ENCODE data around the gene DNMBP. TPM values are rescaled to one million over a fixed set of nuclear protein-coding genes. Genes with fewer than 3 reads are reported as not detected.
"Not testable (repeated sequence)": the region's sequence is repeated elsewhere in the genome, so short reads cannot be mapped to it uniquely, and the experiment has no call there.

The DNMBP gene
- polyA plus RNA-seq, 1 experiment, result 16.3 TPM

- Histone ChIP-seq H3K4me3 (ENCODE audit: low read depth, low read length) (no peak overlapping the region), H3K27me3 (ENCODE audit: control insufficient read depth, insufficient read depth, low read length) (no peaks in the 10 kb centered on the region), H3K36me3 (ENCODE audit: control insufficient read depth, insufficient read depth, low read length) (peaks cover 17% of the 10 kb centered on the region)
- no peak for TF ChIP-seq CTCF (IDR thresholded peaks at IDR 0.05; ENCODE audit: insufficient read depth, low read depth, low read length)
- ChIA-PET CTCF (interaction anchor here (0.6 to 1.0 kb wide), 3 partner anchors 28 to 241 kb away, joined by 3 read pairs; no protein-coding TSS in a partner anchor), POLR2A (no interaction called here)
- no peak for DNase-seq (ENCODE audit: low read depth)
These were observed 56.9 kb downstream of the DNMBP start for GRCh38 chr10:99952799-99953198.

- POLR2A ChIA-PET; DNase-seq (ENCODE audit: low read depth): not testable (repeated sequence)
- CTCF ChIA-PET, result interaction anchor here (1.1 kb wide), 1 partner anchor 10 kb away, joined by 3 read pairs; no protein-coding TSS in a partner anchor
These were observed 63.7 kb downstream of the DNMBP start for GRCh38 chr10:99946051-99946450.

GRCh38 chr10:99945263-99945662 lies 64.5 kb downstream of the DNMBP start:
- no peak for TF ChIP-seq CTCF (IDR thresholded peaks at IDR 0.05; ENCODE audit: insufficient read depth, low read depth, low read length)
- DNase-seq (ENCODE audit: low read depth), result peak; percentile 74
- POLR2A ChIA-PET, result no interaction called here
- Histone ChIP-seq H3K36me3 (ENCODE audit: control insufficient read depth, insufficient read depth, low read length) (peaks cover 3% of the 10 kb centered on the region; the same call in 1 of the 2 replicates), H3K27me3 (ENCODE audit: control insufficient read depth, insufficient read depth, low read length) (no peaks in the 10 kb centered on the region), H3K4me3 (ENCODE audit: low read depth, low read length) (no peak overlapping the region)
- CTCF ChIA-PET, result interaction anchor here (1.1 to 1.5 kb wide), 3 partner anchors 10 to 72 kb away, joined by 3 to 4 read pairs (median 3); no protein-coding TSS in a partner anchor

More at GRCh38 chr10:99946051-99946450, 63.7 kb downstream of the DNMBP start:
- not testable (repeated sequence) for H3K27me3 ChIP-seq (ENCODE audit: control insufficient read depth, insufficient read depth, low read length); H3K4me3 ChIP-seq (ENCODE audit: low read depth, low read length); H3K36me3 ChIP-seq (ENCODE audit: control insufficient read depth, insufficient read depth, low read length)

GRCh38 chr10:99944860-99945259 lies 64.9 kb downstream of the DNMBP start:
- TF ChIP-seq CTCF (IDR thresholded peaks at IDR 0.05; ENCODE audit: insufficient read depth, low read depth, low read length), result no peak
- ChIA-PET POLR2A (no interaction called here), CTCF (interaction anchor here (1.1 to 1.5 kb wide), 3 partner anchors 10 to 72 kb away, joined by 3 to 4 read pairs (median 3); no protein-coding TSS in a partner anchor)
- no peak overlapping the region for H3K4me3 ChIP-seq (ENCODE audit: low read depth, low read length)
- no peaks in the 10 kb centered on the region for H3K27me3 ChIP-seq (ENCODE audit: control insufficient read depth, insufficient read depth, low read length)
- DNase-seq (ENCODE audit: low read depth), result no peak
- H3K36me3 ChIP-seq (ENCODE audit: control insufficient read depth, insufficient read depth, low read length), result peaks cover 3% of the 10 kb centered on the region; the same call in 1 of the 2 replicates

- Histone ChIP-seq H3K36me3 (ENCODE audit: control insufficient read depth, insufficient read depth, low read length) (peaks cover 3% of the 10 kb centered on the region; the same call in 1 of the 2 replicates), H3K4me3 (ENCODE audit: low read depth, low read length) (no peak overlapping the region), H3K27me3 (ENCODE audit: control insufficient read depth, insufficient read depth, low read length) (no peaks in the 10 kb centered on the region)
- ChIA-PET CTCF (interaction anchor here (1.0 to 1.2 kb wide), 3 partner anchors 66 to 102 kb away, joined by 3 read pairs; partner anchors contain the start of gene DNMBP), POLR2A (no interaction called here)
- DNase-seq (ENCODE audit: low read depth), result no peak
- TF ChIP-seq CTCF (IDR thresholded peaks at IDR 0.05; ENCODE audit: insufficient read depth, low read depth, low read length), result no peak
These were observed 65.8 kb downstream of the DNMBP start for GRCh38 chr10:99943908-99944307.

Measured in BJ (cell line).